Gastrocnemius medialis (tissue), 4 donors: ENCODE measurements around the gene PAX8.

ENCODE experiments used
- POLR2A ChIP-seq, 2 donors: fragments of 450-650 bp; IDR thresholded peaks; one replicate each; pipeline ENCODE4 v1.6.1; 2017; ENCODE audit warnings: antibody characterized with exemption in 2 of 2, mild to moderate bottlenecking in 2 of 2, moderate library complexity in 2 of 2
- TF ChIP-seq, protein P1 (sequence below), 5 experiments: fragments of 450-650 bp in 3 of 5; fragments of 200-600 bp in 2 of 5; sonication (generic) in 2 of 5; IDR thresholded peaks in 4 of 5; conservative IDR thresholded peaks in 1 of 5; 1 replicate in 4 of 5; 2 replicates in 1 of 5; pipeline ENCODE4 v1.5.1; 2016 to 2019; ENCODE audit warnings: antibody characterized with exemption in 5 of 5, mild to moderate bottlenecking in 3 of 5, moderate library complexity in 3 of 5

- TF ChIP-seq, protein P1, sequence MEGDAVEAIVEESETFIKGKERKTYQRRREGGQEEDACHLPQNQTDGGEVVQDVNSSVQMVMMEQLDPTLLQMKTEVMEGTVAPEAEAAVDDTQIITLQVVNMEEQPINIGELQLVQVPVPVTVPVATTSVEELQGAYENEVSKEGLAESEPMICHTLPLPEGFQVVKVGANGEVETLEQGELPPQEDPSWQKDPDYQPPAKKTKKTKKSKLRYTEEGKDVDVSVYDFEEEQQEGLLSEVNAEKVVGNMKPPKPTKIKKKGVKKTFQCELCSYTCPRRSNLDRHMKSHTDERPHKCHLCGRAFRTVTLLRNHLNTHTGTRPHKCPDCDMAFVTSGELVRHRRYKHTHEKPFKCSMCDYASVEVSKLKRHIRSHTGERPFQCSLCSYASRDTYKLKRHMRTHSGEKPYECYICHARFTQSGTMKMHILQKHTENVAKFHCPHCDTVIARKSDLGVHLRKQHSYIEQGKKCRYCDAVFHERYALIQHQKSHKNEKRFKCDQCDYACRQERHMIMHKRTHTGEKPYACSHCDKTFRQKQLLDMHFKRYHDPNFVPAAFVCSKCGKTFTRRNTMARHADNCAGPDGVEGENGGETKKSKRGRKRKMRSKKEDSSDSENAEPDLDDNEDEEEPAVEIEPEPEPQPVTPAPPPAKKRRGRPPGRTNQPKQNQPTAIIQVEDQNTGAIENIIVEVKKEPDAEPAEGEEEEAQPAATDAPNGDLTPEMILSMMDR (IDR thresholded peaks at IDR 0.05 in 4 of 5, conservative IDR thresholded peaks at IDR 0.05 in 1 of 5) = no peak
- TF ChIP-seq POLR2A (IDR thresholded peaks at IDR 0.05) = no peak
Observed at GRCh38 chr2:113169002-113169530, 109.7 kb downstream of the PAX8 start.
